Activated CD8-positive, alpha-beta memory T cell treated with anti-CD3 and anti-CD28 coated beads, Interleukin-2, amount 50 U/mL, for 48 hours (primary cell): ENCODE data around the gene TRRAP.

Experiments used
- DNase-seq: peaks from one replicate; pipeline ENCODE4 v3.0.0-alpha.2; 2020

TRRAP gene

GRCh38 chr7:98956469-98956868 lies 78.1 kb downstream of the TRRAP start:
- no peak for DNase-seq

DNA sequence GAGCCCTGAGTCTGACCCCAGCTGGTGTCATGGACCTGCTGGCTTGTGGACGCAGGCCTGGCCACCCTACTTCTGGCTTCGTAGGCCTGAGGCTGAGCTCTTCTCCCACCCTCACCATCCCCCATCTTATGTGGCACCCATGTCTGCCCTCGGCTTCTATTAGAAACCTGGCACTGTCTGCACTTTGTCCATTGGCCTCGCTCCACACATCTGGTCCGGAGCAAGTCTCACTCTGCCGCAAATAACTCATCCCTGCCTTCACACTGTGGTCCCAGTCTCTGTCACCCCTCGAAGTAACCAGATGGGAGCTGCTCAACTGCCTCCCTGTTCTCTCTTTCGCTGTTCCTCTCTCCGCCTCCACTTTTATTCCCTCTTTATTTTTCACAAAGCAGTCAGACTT lies 78.6 kb downstream of the TRRAP start:
- DNase-seq: no peak

DNA sequence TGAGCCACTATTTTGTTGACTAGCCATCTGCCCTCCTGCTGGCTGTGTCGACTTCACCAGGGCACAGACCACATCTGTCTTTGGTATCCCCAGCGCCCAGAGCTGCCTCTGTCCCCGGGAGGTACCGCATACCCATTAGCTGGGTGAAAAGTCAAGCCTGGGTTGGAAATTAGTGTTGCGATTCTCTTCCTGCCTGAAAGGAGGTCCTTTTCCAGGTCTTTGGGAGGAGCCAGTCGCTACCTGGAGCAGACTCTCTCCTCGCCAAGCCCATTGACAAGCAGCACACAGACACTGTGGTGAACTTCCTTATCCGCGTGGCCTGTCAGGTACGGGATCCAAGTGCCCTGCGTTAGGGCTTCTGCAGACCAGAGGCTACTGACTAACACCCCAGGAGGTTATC lies 79.4 kb downstream of the TRRAP start:
- no peak for DNase-seq

DNA sequence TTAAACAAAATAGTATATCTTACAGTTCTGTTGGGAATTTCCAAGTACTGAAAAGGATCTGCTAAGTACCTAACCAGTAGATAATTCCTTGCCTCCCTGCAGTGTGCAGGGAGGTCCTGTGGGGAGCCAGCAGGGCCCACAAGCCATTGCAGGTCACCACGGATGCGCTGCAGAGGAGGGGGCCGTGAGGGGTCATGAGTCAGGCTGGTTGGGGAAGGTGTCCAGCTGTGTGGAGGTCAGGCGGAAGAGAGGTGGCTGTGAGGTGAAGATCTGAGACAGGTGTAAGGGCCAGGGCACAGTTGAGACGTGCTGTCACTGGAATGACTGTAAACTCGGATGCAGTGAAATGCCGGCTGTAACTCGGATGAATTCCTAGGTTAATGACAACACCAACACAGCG lies 80.6 kb downstream of the TRRAP start:
- no peak for DNase-seq

GRCh38 chr7:98963305-98963704 lies 85.0 kb downstream of the TRRAP start:
- DNase-seq: peak; percentile 13

DNA sequence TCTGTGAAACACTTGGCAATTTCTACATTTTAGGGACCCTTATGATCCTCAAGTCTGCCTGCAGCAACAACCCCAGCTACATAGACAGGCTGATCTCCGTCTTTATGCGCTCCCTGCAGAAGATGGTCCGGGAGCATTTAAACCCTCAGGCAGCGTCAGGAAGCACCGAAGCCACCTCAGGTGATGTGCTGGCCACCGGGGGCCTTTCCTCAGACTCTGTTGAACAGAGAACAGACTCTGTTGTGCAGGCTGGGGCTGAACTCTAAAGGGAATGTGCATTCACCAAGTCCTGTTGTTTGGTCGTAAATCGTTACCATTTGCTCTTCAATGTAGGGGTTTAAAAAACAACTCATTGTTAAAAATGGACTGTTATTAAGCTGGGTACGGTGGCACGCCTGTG lies 86.3 kb downstream of the TRRAP start:
- peak; percentile 6 for DNase-seq

- peak; percentile 23 for DNase-seq
These were observed 90.3 kb downstream of the TRRAP start for GRCh38 chr7:98968621-98969020.

GRCh38 chr7:98969386-98969785 lies 91.1 kb downstream of the TRRAP start:
- no peak for DNase-seq

DNA sequence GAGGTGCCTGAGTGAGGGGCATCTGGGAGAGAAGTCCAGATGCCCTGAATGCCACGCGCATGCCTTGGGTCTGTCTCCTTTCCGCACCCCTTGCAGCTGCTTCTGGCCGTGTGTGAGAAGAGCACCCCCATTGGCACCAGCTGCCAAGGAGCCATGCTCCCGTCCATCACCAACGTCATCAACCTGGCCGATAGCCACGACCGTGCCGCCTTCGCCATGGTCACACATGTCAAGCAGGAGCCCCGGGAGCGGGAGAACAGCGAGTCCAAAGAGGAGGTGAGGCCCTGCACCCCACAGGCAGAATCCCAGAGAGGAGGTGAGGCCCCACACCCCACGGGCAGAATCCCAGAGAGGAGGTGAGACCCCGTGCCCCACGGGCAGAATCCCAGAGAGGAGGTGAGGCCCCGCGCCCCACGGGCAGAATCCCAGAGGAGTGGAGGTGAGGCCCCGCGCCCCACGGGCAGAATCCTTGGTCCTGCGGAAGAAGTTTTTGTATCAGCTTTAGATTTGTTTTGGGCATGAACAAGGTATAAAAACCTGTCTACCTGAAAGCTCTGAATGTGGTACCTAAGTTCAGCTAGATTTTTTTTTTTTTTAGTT lies 91.8 kb downstream of the TRRAP start:
- DNase-seq: no peak

- DNase-seq: no peak
These were observed 92.5 kb downstream of the TRRAP start for GRCh38 chr7:98970805-98971204.

- DNase-seq: peak; percentile 15
These were observed 95.9 kb downstream of the TRRAP start for GRCh38 chr7:98974205-98974604.

GRCh38 chr7:98974906-98975816 lies 96.8 kb downstream of the TRRAP start:
- DNase-seq: peak; percentile 25

DNA sequence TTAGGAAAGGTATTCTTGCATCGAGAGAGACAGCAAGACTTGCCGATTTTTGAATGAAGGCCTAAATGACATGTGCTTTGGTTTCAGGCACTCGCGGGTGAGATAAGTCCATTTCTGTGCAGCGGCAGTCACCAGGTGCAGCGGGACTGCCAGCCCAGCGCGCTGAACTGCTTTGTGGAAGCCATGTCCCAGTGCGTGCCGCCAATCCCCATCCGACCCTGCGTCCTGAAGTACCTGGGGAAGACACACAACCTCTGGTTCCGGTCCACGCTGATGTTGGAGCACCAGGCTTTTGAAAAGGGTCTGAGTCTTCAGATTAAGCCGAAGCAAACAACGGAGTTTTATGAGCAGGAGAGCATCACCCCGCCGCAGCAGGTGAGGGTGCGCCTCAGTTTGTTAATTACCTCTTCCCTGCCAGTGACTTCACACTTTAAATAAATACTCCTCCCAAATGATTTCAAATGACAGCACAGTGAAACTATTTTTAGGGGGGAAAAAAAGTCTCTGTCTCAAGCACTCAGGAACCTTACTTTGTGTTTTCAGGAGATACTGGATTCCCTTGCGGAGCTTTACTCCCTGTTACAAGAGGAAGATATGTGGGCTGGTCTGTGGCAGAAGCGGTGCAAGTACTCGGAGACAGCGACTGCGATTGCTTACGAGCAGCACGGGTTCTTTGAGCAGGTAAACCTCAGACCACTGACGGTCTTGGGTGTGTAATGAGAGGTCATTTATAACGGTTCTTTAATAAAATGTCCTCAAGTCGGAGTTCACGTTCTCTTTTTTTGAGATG lies 98.3 kb downstream of the TRRAP start:
- peak; percentile 30 for DNase-seq

DNA sequence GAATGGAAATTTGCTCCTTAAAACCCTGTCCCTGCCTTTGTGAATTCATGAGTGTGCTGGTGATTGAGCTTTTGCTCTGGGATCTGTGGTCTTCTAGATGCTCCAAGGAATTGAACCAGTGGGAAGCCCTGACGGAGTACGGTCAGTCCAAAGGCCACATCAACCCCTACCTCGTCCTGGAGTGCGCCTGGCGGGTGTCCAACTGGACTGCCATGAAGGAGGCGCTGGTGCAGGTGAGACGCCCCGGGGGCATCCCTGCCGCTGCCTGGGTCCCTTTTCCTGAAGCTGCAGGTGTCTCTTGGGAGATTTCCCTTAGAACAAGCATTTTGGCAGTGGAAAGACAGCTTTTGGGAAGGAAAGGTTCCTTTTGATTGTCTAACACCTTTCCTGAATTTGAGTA lies 100.3 kb downstream of the TRRAP start:
- peak; percentile 39 for DNase-seq

DNA sequence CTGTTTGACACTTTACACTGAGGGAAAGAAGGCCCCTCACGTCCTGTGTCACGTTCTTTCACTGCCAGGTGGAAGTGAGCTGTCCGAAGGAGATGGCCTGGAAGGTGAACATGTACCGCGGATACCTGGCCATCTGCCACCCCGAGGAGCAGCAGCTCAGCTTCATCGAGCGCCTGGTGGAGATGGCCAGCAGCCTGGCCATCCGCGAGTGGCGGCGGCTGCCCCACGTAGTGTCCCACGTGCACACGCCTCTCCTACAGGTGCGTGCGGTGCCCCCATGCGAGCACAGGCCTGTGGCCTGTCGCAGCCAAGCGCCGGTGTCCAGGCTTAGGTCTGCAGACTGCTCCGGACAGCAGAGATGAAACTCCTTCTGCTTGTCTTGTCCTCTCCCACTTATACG lies 103.4 kb downstream of the TRRAP start:
- DNase-seq: peak; percentile 41

GRCh38 chr7:98982686-98983085 lies 104.4 kb downstream of the TRRAP start:
- peak; percentile 29 for DNase-seq

DNA sequence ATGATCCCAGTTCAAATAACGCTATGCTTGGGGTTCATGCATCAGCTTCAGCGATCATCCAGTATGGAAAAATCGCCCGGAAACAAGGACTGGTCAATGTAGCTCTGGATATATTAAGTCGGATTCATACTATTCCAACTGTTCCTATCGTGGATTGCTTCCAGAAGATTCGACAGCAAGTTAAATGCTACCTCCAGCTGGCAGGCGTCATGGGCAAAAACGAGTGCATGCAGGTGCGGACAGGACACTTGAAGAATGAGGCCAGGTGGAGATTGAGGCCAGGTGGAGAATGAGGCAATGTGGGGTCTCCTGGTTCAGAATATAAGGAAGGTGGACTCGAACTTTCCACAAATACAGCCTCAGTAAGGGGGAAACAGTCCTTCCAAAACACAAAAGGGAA lies 105.8 kb downstream of the TRRAP start:
- peak; percentile 23 for DNase-seq

- no peak for DNase-seq
These were observed 107.1 kb downstream of the TRRAP start for GRCh38 chr7:98985406-98985805.

DNA sequence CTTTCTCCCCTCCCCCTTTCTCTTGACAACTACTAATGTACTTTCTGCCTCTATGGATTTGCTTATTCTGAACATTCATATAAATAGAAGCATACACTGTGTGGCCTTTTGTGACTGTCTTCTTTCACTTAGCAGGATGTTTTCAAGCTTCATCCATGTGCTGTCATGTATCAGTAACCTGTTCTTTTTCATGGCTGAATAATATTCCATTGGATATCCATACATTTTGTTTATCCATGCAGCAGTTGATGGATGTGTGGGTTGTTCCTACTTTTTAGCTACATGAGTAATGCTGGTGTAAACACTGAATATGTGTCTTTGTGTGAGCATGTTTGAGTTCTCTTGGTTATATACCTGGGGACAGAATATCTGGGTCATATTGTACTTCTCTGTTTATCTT lies 107.6 kb downstream of the TRRAP start:
- DNase-seq: no peak

GRCh38 chr7:98988641-98989040 lies 110.3 kb downstream of the TRRAP start:
- DNase-seq: no peak

GRCh38 chr7:98990356-98990755 lies 112.0 kb downstream of the TRRAP start:
- no peak for DNase-seq

GRCh38 chr7:98991141-98991540 lies 112.8 kb downstream of the TRRAP start:
- no peak for DNase-seq

DNA sequence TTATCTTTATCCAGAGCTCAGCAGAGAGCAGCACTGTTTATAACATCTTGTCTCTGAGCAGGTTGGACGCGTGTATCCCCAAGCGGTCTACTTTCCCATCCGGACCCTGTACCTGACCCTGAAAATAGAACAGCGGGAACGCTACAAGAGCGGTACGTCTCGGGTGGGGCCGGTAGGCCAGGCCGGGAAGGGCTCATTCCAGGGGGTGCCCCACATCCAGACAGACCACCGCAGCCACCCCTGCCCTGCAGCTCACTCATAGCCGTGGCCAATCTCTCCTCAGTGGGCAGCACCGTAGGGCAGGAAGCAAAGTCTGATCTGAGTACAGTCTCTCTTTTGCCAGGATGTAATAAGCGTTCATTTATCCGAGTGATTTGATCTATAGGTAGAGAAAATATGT lies 113.7 kb downstream of the TRRAP start:
- no peak for DNase-seq
